GM13977 (cell line): ENCODE results near the gene CDKN1C.

Source experiments
- DNase-seq: peaks from one replicate; pipeline ENCODE4 v3.0.0; 2012; ENCODE audit warnings: low spot score
- CTCF ChIP-seq: IDR thresholded peaks from 2 replicates; pipeline ENCODE4 v1.5.1; 2012; ENCODE audit warnings: mild to moderate bottlenecking, control low read depth; ENCODE audit not compliant: insufficient read depth; ENCODE audit errors: extremely low read depth, missing control alignments
- in situ Hi-C: fragments of 300-500 bp; cut with MboI; formaldehyde crosslinking; loops from one replicate; pipeline ENCODE4 v1.12.0; 2022; ENCODE audit warnings: low sequenced_read_pairs, low pct_unique_long_range_greater_than_20kb, mixed read lengths, inconsistent platforms; ENCODE audit not compliant: unreplicated experiment

CDKN1C gene

GRCh38 chr11:2892215-2892966, 6.8 kb upstream of the CDKN1C start:
- in situ Hi-C loops = loop anchor here (10.0 kb wide), 2 partner anchors 358 to 468 kb away; no protein-coding TSS in a partner anchor
- peak; percentile 86 for DNase-seq
- peak; percentile 87 for TF ChIP-seq CTCF

DNA sequence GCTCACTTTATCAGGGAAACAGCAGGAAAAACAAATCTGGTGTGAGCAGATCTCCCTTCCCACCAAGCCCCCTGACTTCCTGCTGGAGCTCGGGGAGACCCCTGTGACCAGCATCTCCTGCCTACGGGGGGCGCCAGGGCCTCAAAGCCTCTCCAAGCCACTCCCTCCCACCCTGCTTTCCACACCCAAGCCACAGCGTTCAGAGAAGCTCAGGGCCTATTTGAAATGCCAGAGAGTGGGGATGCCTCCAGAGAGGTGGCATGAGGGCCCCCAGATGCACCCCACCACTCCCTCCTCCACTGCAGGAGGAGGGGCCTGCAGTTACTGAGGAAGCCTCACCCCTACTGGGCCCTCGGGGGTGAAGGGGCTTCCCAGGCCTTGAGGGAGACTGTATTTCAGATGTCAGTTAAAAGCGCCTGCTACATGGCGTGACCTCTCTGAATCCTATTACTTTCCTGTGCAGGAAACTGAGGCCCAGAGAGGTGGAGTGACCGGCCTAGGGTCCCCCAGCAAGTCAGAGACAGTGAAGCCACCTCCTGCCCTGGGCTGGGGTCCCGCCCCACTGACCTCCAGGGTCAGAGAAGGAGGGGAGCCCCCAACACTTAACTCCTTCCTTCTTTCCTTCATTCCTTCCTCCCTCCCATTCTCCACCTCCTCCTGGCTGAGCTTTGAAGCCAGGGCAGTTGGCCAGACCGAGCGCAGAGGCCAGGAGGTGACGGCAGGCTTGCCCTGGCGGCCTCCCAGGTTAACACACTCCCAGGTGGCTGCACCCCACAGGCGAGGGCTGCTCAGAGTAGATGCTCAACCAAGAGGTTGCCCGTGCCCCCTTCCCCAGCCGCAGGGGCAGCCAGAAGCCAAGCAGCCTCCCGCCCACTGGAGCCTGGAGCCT, 6.0 kb upstream of the CDKN1C start:
- in situ Hi-C loops = loop anchor here (10.0 kb wide), 2 partner anchors 357 to 467 kb away; no protein-coding TSS in a partner anchor
- no peak for DNase-seq
- TF ChIP-seq CTCF = no peak

- no peak for TF ChIP-seq CTCF
- in situ Hi-C loops = loop anchor here (10.0 kb wide), 2 partner anchors 356 to 466 kb away; no protein-coding TSS in a partner anchor
- no peak for DNase-seq
Observed at GRCh38 chr11:2890466-2891294, 5.1 kb upstream of the CDKN1C start.

- in situ Hi-C loops = loop anchor here (10.0 kb wide), 2 partner anchors 355 to 465 kb away; no protein-coding TSS in a partner anchor
- no peak for DNase-seq
- TF ChIP-seq CTCF = no peak
Observed at GRCh38 chr11:2889362-2890273, 4.0 kb upstream of the CDKN1C start.

GRCh38 chr11:2888266-2888968, 2.8 kb upstream of the CDKN1C start:
- in situ Hi-C loops = no loop called here
- DNase-seq = peak; percentile 87
- TF ChIP-seq CTCF = peak; percentile 99
